ENCODE results near the gene LSS. TPM values are rescaled to one million over a fixed set of nuclear protein-coding genes. Genes with fewer than 3 reads are reported as not detected.

Gene LSS
- total RNA-seq, 1 donor from 2014 or later, result 26.7 TPM

DNA sequence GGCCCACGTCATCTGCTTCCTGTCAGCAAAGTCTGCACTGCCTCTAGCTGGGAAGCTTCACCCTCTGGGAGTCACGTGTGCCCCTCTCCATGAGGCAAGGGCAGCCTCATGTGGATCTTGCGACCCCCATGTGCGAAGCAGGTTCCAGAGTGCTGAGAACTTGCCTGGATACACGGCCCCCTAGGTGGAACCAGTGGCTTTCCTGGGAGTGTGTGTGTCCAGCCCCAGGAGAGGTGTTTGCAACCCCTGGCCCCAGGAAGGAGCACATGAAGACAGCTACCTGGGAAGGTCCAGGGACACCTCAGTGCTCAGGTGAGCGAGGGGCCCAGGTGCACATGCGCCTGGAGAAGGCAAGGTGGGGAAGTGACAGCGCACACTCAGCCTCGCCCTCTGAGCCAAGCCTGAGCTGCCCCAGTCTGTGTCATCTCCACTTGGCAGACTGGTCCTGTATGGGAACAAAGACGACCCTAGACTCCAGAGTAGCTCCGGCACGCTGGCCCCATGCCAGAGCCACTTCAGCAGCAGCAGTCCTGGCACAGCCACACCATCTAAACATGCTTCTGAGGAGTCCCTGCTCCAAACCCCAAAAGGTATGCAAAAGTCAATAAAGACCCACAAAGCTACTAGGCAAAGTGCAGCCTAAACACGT, 8.9 kb downstream of the LSS start:
- no peak overlapping the region for H3K9ac ChIP-seq
- H4K20me1 ChIP-seq (ENCODE audit: low read depth), result peaks cover 5% of the 10 kb centered on the region
- no peaks in the 10 kb centered on the region for H3K36me3 ChIP-seq
- no peak overlapping the region for H3K4me3 Mint-ChIP-seq
- TF ChIP-seq, protein P1, sequence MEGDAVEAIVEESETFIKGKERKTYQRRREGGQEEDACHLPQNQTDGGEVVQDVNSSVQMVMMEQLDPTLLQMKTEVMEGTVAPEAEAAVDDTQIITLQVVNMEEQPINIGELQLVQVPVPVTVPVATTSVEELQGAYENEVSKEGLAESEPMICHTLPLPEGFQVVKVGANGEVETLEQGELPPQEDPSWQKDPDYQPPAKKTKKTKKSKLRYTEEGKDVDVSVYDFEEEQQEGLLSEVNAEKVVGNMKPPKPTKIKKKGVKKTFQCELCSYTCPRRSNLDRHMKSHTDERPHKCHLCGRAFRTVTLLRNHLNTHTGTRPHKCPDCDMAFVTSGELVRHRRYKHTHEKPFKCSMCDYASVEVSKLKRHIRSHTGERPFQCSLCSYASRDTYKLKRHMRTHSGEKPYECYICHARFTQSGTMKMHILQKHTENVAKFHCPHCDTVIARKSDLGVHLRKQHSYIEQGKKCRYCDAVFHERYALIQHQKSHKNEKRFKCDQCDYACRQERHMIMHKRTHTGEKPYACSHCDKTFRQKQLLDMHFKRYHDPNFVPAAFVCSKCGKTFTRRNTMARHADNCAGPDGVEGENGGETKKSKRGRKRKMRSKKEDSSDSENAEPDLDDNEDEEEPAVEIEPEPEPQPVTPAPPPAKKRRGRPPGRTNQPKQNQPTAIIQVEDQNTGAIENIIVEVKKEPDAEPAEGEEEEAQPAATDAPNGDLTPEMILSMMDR (IDR thresholded peaks at IDR 0.05), result no peak
- no peak for TF ChIP-seq EZH2 (IDR thresholded peaks at IDR 0.05)
- TF ChIP-seq EZH2phosphoT487 (IDR thresholded peaks at IDR 0.05), result no peak
- H3K36me3 Mint-ChIP-seq, result peaks cover 28% of the 10 kb centered on the region
- H2AFZ ChIP-seq (replicated peaks), result no peak overlapping the region
- no peak for DNase-seq (ENCODE audit: low spot score)
- H3K4me2 ChIP-seq, result no peak overlapping the region
- no peak overlapping the region for H3K27ac Mint-ChIP-seq
- peaks cover 30% of the 10 kb centered on the region for H3K79me2 ChIP-seq (ENCODE audit: low read depth)
- H3F3A ChIP-seq (ENCODE audit: low read depth), result no peaks in the 10 kb centered on the region
- H3K9me3 ChIP-seq (ENCODE audit: low read depth), result no peaks in the 10 kb centered on the region
- peaks cover 10% of the 10 kb centered on the region for H3K27me3 Mint-ChIP-seq (ENCODE audit: insufficient read depth, low read depth)
- H3K4me1 Mint-ChIP-seq, result peaks cover 10% of the 10 kb centered on the region
- no peaks in the 10 kb centered on the region for H3K9me3 Mint-ChIP-seq
- H3K27ac ChIP-seq, result no peak overlapping the region
- H3K4me3 ChIP-seq, result no peak overlapping the region
- no peaks in the 10 kb centered on the region for H3K27me3 ChIP-seq
- H3K4me1 ChIP-seq, result no peaks in the 10 kb centered on the region

DNA sequence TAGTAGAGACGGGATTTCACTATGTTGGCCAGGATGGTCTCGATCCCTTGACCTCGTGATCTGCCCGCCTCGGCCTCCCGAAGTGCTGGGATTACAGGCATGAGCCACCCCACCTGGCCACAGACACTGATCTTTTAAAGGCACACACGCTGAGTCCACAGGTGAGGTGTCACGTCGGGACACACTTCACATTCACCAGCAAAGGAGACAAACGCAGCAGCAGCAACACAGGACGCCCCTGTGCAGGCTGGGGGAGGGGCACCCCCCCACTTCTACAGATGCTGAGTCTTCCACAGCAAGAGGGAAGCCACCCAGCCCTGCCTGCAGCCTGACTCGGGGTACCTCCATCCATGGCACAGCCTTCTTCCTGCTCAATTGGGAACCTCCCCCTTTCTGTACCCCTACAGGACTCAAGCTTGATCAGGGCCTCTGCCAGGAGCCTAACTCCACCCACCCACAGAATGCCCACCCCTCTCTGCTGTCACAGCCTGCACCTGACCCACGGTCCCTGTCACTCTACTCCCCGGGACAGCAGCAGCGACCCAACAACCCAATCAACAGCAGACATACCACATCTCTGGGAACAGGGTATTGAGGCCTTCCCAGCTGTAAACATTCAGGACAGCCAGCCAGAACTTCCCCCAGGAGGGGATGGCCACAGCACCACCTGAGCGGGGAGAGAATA, 9.5 kb downstream of the LSS start:
- Histone ChIP-seq H3K27ac (no peak overlapping the region), H3K4me1 (no peaks in the 10 kb centered on the region), H3K9me3 (ENCODE audit: low read depth) (no peaks in the 10 kb centered on the region), H3K36me3 (no peaks in the 10 kb centered on the region), H3K4me2 (no peak overlapping the region), H3F3A (ENCODE audit: low read depth) (no peaks in the 10 kb centered on the region), H4K20me1 (ENCODE audit: low read depth) (peaks cover 5% of the 10 kb centered on the region), H3K9ac (no peak overlapping the region), H3K79me2 (ENCODE audit: low read depth) (peaks cover 23% of the 10 kb centered on the region), H2AFZ (replicated peaks) (no peak overlapping the region), H3K27me3 (no peaks in the 10 kb centered on the region), H3K4me3 (no peak overlapping the region)
- no peak for DNase-seq (ENCODE audit: low spot score)
- peaks cover 7% of the 10 kb centered on the region for H3K27me3 Mint-ChIP-seq (ENCODE audit: insufficient read depth, low read depth)
- peak overlapping the region; percentile 87 for H3K27ac Mint-ChIP-seq
- no peak for TF ChIP-seq EZH2 (IDR thresholded peaks at IDR 0.05)
- TF ChIP-seq, protein P1 (IDR thresholded peaks at IDR 0.05), result no peak
- TF ChIP-seq EZH2phosphoT487 (IDR thresholded peaks at IDR 0.05), result no peak
- H3K9me3 Mint-ChIP-seq, result no peaks in the 10 kb centered on the region
- peaks cover 4% of the 10 kb centered on the region for H3K4me1 Mint-ChIP-seq
- peak overlapping the region; percentile 41 for H3K4me3 Mint-ChIP-seq
- H3K36me3 Mint-ChIP-seq, result peaks cover 24% of the 10 kb centered on the region

DNA sequence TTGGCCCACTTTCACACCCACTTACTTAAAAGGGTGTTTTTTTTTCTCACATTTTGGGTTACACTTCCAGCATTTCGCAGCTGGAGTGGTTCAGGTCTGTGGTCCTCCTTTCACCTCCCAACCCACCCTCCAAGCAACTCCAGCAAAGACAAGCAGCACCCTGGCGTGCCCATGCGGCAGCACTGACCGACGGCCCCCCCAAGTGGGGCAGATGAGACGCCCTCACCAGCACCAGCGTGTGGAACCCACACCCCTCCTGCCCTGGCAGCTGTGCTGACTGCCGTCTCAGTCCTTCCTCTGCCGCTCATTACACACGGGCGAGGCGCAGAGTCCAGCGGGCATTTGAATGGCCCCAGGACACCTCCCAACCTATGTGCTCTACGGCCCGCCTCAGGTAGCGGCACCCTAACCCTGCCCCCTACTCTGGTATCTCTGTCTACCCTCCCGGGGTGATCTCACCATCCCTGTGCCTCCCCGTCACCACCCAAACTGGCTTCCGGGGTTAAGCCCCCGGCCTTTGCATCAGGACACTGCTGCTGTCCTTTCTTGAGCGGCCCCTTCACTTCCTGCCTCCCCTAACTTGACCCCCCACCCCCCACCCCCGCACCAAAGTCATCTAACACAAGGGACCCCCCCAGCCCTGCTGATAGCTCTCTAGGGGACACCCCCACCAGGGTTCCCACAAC, 10.9 kb downstream of the LSS start:
- no peaks in the 10 kb centered on the region for H3K4me1 ChIP-seq
- no peak for DNase-seq (ENCODE audit: low spot score)
- no peak overlapping the region for H3K4me2 ChIP-seq
- TF ChIP-seq, protein P1 (IDR thresholded peaks at IDR 0.05), result no peak
- TF ChIP-seq EZH2phosphoT487 (IDR thresholded peaks at IDR 0.05) (no peak), EZH2 (IDR thresholded peaks at IDR 0.05) (no peak)
- H3K79me2 ChIP-seq (ENCODE audit: low read depth), result peaks cover 11% of the 10 kb centered on the region
- no peak overlapping the region for H3K27ac ChIP-seq
- H3K27ac Mint-ChIP-seq, result no peak overlapping the region
- H3K9me3 Mint-ChIP-seq, result no peaks in the 10 kb centered on the region
- no peaks in the 10 kb centered on the region for H3K27me3 ChIP-seq
- H3K36me3 ChIP-seq, result no peaks in the 10 kb centered on the region
- no peak overlapping the region for H3K4me3 Mint-ChIP-seq
- no peak overlapping the region for H3K4me3 ChIP-seq
- H3K9me3 ChIP-seq (ENCODE audit: low read depth), result no peaks in the 10 kb centered on the region
- H3K9ac ChIP-seq, result no peak overlapping the region
- peaks cover 10% of the 10 kb centered on the region for H3K27me3 Mint-ChIP-seq (ENCODE audit: insufficient read depth, low read depth)
- H4K20me1 ChIP-seq (ENCODE audit: low read depth), result peaks cover 3% of the 10 kb centered on the region
- peaks cover 2% of the 10 kb centered on the region for H3K4me1 Mint-ChIP-seq
- peaks cover 25% of the 10 kb centered on the region for H3K36me3 Mint-ChIP-seq
- no peaks in the 10 kb centered on the region for H3F3A ChIP-seq (ENCODE audit: low read depth)
- H2AFZ ChIP-seq (replicated peaks), result no peak overlapping the region

Data from neural progenitor cell (in vitro differentiated cells).